Ishikawa (cell line): ENCODE results near the gene REPIN1.

Experiments used
- CREB1 ChIP-seq: IDR thresholded peaks from 2 replicates; pipeline ENCODE4 v1.6.1; 2012; ENCODE audit warnings: low read depth
- NFIC ChIP-seq: IDR thresholded peaks from 2 replicates; pipeline ENCODE4 v1.6.1; 2012
- ZBTB7A ChIP-seq: IDR thresholded peaks from 2 replicates; pipeline ENCODE4 v1.6.1; 2012; ENCODE audit warnings: low read depth
- TF ChIP-seq, protein P1 (sequence below): IDR thresholded peaks from 2 replicates; pipeline ENCODE4 v1.6.1; 2012; ENCODE audit warnings: low read depth, mild to moderate bottlenecking

DNA sequence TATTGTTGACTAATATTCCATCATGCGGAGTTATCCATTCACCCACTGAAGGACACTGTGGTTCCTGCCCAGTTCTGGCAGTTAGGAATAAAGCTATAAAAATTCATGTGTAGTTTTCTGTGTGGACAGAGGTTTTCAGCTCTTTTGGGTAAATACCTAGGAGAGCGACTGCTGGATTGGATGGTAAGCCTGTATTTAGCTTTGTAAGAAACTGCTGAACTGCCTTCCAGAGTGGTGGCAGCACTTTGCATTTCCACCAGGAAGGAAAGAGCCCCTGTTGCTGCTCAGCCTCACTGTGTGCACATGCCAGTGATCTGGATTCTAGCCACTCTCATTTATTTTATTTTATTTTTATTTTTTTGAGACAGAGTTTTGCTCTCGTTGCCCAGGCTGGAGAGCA, 24.7 kb downstream of the REPIN1 start:
- TF ChIP-seq, protein P1, sequence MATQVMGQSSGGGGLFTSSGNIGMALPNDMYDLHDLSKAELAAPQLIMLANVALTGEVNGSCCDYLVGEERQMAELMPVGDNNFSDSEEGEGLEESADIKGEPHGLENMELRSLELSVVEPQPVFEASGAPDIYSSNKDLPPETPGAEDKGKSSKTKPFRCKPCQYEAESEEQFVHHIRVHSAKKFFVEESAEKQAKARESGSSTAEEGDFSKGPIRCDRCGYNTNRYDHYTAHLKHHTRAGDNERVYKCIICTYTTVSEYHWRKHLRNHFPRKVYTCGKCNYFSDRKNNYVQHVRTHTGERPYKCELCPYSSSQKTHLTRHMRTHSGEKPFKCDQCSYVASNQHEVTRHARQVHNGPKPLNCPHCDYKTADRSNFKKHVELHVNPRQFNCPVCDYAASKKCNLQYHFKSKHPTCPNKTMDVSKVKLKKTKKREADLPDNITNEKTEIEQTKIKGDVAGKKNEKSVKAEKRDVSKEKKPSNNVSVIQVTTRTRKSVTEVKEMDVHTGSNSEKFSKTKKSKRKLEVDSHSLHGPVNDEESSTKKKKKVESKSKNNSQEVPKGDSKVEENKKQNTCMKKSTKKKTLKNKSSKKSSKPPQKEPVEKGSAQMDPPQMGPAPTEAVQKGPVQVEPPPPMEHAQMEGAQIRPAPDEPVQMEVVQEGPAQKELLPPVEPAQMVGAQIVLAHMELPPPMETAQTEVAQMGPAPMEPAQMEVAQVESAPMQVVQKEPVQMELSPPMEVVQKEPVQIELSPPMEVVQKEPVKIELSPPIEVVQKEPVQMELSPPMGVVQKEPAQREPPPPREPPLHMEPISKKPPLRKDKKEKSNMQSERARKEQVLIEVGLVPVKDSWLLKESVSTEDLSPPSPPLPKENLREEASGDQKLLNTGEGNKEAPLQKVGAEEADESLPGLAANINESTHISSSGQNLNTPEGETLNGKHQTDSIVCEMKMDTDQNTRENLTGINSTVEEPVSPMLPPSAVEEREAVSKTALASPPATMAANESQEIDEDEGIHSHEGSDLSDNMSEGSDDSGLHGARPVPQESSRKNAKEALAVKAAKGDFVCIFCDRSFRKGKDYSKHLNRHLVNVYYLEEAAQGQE = no peak
- TF ChIP-seq ZBTB7A (no peak), NFIC (no peak), CREB1 (no peak)
